ENCODE data around the gene CCDC175.
A peak's percentile ranks its signal among the peaks of the same experiment; 100 is the strongest.

The CCDC175 gene

GRCh38 chr14:59540852-59541251 lies 35.8 kb downstream of the CCDC175 start:
- DNase-seq (ENCODE audit: low spot score): no peak

GRCh38 chr14:59538936-59539335 lies 37.7 kb downstream of the CCDC175 start:
- DNase-seq (ENCODE audit: low spot score): no peak

- DNase-seq (ENCODE audit: low spot score): no peak
Measured at GRCh38 chr14:59537476-59537875, 39.1 kb downstream of the CCDC175 start.

GRCh38 chr14:59534361-59534987 lies 42.1 kb downstream of the CCDC175 start:
- DNase-seq (ENCODE audit: low spot score): no peak

GRCh38 chr14:59532419-59532818 lies 44.2 kb downstream of the CCDC175 start:
- DNase-seq (ENCODE audit: low spot score): no peak

- no peak for DNase-seq (ENCODE audit: low spot score)
Measured at GRCh38 chr14:59530349-59530748, 46.3 kb downstream of the CCDC175 start.

GRCh38 chr14:59529189-59529588 lies 47.4 kb downstream of the CCDC175 start:
- DNase-seq (ENCODE audit: low spot score): no peak

GRCh38 chr14:59520224-59520623 lies 56.4 kb downstream of the CCDC175 start:
- no peak for DNase-seq (ENCODE audit: low spot score)

GRCh38 chr14:59511916-59512575 lies 64.6 kb downstream of the CCDC175 start:
- DNase-seq (ENCODE audit: low spot score): peak; percentile 19

GRCh38 chr14:59510966-59511365 lies 65.6 kb downstream of the CCDC175 start:
- DNase-seq (ENCODE audit: low spot score): no peak

- no peak for DNase-seq (ENCODE audit: low spot score)
Measured at GRCh38 chr14:59510001-59510400, 66.6 kb downstream of the CCDC175 start.

GRCh38 chr14:59509101-59509500 lies 67.5 kb downstream of the CCDC175 start:
- DNase-seq (ENCODE audit: low spot score): peak; percentile 53

GRCh38 chr14:59507752-59508103 lies 68.9 kb downstream of the CCDC175 start:
- no peak for DNase-seq (ENCODE audit: low spot score)

- peak; percentile 69 for DNase-seq (ENCODE audit: low spot score)
Measured at GRCh38 chr14:59507063-59507751, 69.4 kb downstream of the CCDC175 start.

GRCh38 chr14:59503256-59503655 lies 73.4 kb downstream of the CCDC175 start:
- DNase-seq (ENCODE audit: low spot score): no peak

GRCh38 chr14:59500732-59501131 lies 75.9 kb downstream of the CCDC175 start:
- no peak for DNase-seq (ENCODE audit: low spot score)

- no peak for DNase-seq (ENCODE audit: low spot score)
Measured at GRCh38 chr14:59492384-59492783, 84.2 kb downstream of the CCDC175 start.

GRCh38 chr14:59490756-59491155 lies 85.9 kb downstream of the CCDC175 start:
- no peak for DNase-seq (ENCODE audit: low spot score)

- no peak for DNase-seq (ENCODE audit: low spot score)
Measured at GRCh38 chr14:59484639-59485175, 91.9 kb downstream of the CCDC175 start.

GRCh38 chr14:59483819-59484638 lies 92.6 kb downstream of the CCDC175 start, which contains the start of the genes JKAMP and L3HYPDH:
TSS of gene JKAMP (plus strand) at chr14:59484517. CDS start at chr14:59484590, 73 bp downstream.
TSS of gene L3HYPDH (minus strand) at chr14:59484408. CDS start at chr14:59484316, 92 bp downstream.
- DNase-seq (ENCODE audit: low spot score): peak; percentile 88

GRCh38 chr14:59483363-59483762 lies 93.2 kb downstream of the CCDC175 start:
- DNase-seq (ENCODE audit: low spot score): peak; percentile 2

Data from COLO829 (cell line).